GM18519 (cell line): ENCODE data around the gene ACKR1.

Source experiments
- ATAC-seq: cut with Tn5 transposase; IDR thresholded peaks from one replicate; pipeline ENCODE4 v1.9.1; 2021; ENCODE audit warnings: mild to moderate bottlenecking, moderate library complexity; ENCODE audit not compliant: unreplicated experiment, low FRiP score

The ACKR1 gene

DNA sequence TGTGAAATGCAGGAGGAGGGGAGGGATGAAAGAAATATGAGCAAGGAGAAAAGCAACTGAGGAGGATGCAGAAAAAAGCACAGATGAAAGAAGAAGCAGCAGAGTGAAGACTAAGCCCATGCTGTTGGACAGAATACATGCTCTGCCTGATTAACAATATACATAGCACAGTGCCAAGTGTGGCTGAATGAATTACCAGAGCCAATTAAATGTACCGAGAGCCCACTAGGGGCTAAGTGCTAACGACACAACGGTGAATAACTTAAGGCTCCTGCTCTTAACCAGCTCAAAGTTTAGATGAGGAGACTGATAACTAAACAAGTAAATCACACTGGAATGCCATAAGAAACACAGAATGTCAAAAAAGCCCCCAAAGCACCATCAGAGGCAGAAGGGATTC lies 17.6 kb upstream of the ACKR1 start:
- no peak for ATAC-seq

DNA sequence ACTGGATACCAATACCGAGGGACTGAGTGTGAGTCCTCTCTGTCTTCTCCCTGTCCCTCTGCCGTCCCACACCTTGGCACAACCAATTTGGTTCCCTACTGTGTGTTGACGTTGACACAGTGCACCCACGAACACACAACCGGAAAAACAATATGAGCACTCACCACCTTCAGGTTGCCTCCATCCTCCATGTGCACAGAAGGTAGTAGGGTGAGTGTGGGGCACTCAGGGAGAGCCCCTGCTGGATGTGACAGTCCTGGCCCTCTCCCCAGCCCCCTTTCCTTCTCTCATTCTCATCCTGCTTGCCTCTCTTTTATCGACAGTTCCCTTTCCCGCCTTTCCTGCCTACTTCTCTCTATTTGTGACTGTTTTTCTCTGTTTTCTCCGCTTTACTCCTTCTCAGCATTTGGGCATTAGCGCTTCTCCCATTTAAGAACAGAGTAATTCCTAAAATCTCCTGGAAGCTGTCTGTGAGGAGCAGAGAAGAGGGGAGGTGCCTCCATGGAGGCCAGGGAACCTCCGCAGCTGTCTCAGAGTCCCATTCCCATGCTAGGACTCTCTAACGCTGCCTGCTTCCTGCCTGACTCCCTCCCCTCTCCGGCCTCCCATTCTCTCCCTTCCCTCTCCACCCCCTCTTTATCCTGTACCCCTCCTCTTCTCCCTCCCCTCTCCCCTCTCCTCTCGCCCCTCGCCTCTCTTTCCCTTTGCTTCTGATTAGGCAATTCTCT lies 16.9 kb upstream of the ACKR1 start:
- no peak for ATAC-seq

DNA sequence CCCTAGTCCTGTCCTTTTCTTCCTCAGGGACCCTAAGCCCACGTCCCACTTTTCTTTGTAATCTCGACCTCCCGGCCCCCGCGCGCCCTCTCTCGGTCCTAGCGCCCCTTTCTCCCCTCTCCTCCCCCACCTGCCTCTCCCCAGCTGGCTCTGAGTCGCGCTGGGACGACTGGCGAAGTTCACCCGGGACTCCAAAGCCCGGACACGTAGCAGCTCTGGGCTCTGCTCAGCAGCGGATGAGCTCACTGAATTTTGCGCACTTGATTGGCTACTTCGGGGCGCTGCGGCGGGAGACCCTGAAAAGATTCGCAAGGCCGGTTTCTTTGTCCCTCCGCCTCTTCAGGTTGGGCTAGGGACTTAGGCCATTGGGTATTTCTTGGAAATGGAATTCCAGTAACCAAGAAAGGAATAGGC lies 16.3 kb upstream of the ACKR1 start:
- peak; percentile 96 for ATAC-seq

DNA sequence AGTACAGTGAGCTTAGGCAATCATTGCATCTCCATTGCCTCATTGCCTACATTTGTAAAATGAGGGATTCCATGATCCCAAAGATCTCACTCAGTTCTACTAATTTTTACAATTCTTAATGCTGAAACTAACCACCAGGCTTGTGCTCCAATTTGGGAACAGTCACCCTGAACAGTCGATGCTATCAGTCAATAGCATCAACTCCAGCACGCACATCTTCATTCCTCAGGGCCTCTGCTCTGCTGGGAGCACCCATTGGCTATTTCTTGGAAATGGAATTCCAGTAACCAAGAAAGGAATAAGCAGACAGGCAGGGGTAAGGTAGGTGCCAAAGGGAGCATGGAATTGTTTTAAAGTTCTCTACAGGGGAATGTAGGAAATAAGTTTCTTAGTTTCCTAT lies 14.2 kb upstream of the ACKR1 start:
- ATAC-seq: no peak

DNA sequence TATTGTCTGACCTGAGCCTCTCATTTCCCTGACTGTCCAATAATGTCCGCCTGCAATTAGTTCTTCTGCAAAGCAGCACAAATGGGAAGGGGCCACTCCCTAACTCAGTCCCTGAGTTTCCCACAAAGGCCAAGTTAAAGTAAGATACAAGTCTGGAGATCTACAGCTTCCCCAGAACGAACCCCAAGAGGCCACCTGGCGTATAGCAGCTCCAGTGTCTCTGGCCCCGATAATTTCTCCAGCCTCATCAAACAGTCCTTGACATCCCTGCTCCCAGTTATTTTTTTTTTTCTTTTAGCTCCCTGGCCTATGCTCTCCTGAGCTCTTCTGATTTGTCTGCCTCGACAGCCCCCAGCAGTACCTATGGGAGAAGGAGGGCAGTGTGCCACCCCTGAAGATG lies 8.1 kb upstream of the ACKR1 start:
- ATAC-seq: no peak

DNA sequence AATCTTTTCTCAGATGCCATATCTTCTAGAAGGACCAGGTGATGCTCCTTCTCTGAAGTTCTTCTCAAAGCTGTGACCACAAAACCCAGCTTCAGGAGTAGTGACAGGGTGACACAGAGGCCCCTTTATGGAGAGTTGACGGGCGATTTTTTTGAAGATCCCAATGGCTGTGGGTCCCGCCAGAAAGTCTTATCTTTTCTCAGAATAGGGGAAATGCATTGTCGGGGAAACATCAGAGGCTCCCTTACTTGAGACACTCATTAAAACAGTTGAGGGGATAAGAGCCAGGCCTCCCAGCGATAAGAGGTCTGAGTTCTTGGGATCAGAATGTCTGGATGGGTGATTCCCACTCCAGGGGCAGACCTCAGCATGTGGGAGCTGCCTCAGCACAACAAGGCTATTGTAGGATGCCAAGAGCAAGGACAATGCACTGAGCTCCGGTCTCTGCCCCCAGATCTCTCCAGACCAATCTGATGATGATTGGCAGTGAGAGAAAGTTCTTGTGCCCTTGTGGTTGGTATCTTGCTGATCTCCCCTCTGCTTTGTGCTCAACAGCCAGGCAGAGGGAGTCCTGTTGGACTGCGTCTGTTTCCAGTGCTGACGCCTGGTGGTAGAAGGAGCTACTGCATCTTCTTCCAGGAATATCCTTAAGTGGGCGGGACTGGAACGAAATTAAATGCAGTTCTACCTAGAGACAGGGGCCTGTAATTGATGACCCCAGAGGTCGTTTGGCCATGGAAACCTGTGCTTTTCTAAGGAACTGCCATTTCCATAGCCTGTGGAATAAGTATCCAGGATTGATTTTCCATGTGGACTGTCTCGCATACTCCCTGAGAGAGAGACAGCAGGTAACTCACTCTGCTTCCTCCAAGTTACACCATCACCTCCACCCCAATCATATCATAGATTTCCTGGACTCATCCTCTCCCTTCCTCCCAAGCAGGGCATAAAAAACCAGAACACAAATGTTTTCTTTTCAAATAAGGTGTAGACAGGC lies 6.8 kb upstream of the ACKR1 start:
- no peak for ATAC-seq

DNA sequence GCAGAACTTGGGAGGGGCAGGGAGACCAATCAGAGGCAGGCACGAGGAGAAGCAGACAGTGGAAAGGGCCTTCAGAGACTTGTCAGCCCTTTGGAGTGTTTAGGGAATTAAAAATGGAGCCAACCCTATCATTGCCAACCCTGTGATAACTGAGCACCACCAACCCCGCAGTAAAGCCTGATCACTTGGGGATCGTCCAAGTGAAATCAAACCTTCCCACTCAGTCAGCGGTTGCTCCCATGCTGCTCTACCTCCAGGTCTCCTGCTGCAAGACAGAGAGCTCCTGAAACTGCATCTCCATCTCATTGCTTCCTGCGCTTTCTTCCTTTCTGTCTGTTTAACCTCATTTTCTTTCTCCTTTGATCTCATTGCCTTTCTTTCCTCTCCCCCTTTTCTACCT lies 4.8 kb upstream of the ACKR1 start:
- ATAC-seq: no peak

DNA sequence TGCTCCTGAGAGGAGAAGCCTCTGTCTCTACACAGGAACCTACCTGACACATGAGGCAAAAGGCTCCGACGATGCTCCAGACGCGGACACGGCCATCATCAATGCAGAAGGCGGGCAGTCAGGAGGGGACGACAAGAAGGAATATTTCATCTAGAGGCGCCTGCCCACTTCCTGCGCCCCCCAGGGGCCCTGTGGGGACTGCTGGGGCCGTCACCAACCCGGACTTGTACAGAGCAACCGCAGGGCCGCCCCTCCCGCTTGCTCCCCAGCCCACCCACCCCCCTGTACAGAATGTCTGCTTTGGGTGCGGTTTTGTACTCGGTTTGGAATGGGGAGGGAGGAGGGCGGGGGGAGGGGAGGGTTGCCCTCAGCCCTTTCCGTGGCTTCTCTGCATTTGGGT lies 3.9 kb upstream of the ACKR1 start:
- no peak for ATAC-seq

DNA sequence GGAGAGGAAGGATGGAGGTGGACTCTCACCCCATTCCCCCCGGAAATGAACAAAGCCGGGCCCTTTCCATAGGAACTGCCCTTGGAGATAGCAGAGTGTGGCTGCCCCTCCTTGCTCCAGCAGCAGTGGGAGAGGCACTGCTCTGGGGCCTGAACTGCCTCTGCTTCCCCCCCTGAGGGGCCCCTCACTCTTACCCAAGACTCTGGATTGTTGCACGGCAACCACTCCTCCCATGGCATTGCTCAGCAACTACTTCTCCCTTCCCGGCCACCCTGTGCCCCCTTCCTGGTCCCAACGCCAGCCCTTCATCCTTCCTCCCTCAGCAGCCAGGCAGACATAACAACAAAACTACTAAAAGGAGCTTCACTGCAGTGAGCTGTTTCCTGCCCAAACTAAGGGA lies 3.0 kb upstream of the ACKR1 start:
- no peak for ATAC-seq

DNA sequence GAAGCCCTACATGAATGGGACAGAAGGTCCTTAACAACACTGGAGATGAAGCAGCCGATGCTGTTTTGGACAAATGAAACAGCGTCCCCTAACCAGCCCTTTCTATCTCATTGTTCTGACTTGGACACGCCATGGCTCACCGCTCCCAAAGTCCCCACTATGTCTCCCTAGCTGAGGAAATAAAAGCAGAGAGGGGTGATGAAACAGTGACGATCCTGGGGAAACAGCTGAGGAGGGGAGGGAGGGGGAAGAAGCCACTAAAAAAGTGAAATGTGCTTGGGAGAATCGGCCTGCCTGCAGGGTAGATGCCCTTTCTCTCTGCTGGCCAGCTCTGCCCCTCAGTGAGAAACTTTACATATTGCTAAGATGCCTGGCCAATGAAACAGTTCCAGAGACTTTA lies 1.1 kb upstream of the ACKR1 start:
- no peak for ATAC-seq

DNA sequence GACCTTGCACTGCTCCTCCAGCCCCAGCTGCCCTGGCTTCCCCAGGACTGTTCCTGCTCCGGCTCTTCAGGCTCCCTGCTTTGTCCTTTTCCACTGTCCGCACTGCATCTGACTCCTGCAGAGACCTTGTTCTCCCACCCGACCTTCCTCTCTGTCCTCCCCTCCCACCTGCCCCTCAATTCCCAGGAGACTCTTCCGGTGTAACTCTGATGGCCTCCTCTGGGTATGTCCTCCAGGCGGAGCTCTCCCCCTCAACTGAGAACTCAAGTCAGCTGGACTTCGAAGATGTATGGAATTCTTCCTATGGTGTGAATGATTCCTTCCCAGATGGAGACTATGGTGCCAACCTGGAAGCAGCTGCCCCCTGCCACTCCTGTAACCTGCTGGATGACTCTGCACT lies 550 bp downstream of the ACKR1 start:
- ATAC-seq: no peak

DNA sequence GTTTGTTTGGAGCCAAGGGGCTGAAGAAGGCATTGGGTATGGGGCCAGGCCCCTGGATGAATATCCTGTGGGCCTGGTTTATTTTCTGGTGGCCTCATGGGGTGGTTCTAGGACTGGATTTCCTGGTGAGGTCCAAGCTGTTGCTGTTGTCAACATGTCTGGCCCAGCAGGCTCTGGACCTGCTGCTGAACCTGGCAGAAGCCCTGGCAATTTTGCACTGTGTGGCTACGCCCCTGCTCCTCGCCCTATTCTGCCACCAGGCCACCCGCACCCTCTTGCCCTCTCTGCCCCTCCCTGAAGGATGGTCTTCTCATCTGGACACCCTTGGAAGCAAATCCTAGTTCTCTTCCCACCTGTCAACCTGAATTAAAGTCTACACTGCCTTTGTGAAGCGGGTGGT lies 1.4 kb downstream of the ACKR1 start:
- no peak for ATAC-seq

DNA sequence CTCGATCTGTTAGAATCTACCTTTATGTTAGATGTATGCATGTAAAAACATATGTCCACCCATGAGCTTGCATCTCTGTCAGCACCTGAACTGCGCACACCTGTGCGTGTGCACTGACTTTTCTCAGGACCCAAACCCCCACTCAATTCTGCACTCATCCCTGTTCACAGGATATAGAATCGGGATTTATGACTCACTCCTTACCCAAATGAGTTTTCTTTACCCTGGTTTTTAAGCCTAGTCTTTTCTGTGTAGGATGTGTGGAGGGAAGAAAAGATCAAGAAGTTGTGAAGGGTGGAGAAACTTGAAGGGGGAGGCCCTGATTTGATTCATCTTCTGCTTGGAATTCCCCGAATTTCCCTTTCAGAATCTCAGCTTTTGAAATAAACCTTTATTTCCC lies 2.4 kb downstream of the ACKR1 start:
- no peak for ATAC-seq

DNA sequence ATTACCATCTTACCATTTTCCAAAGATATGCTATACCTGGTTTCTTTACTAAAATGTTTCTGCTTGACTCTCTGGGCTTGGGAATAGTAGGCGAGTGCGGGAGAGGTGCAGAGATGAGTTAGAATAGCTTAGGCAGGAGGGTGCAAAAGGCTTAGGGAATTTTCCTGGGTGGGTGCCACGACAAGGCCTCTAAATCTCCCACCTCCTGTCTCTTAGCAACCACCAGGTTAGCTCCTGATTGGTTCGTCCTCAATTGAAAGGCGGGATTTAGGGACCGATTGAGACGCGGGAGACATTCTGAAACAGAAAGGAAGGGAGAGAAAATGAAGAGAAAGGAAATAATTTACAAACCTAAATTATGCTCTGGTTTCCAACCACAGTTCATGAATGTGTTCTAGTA lies 3.1 kb downstream of the ACKR1 start:
- no peak for ATAC-seq

DNA sequence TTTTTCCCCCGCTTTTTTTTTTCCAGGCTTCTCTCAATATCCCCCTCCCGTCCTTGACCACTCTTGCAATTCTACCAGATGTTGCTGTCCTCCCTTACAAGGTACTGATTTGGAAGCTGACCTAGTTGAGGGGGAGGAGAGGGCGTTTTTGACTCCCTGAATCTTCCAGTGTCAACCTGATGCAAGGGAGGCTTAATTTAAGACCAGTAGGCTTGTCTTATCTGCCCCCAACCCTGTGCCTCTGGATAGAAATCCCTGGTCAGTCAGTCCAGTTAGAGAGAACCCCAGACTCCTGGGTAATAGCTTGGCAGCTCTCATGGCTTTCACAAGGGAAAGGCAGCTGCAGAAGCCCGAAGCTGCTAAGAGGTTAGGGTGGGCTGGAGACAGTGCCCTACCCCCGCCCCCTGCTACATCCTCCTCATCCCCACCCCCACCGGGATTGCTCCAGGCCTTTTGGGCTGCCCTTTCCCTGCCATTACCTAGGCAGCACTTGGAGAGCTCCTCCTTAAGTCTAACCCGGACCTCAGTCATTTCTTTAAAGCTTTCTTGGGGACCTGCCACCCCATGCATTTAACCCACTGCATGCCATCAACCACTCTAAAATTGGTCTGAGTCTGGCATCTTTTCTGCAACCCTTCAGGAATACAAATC lies 3.6 kb downstream of the ACKR1 start:
- no peak for ATAC-seq

DNA sequence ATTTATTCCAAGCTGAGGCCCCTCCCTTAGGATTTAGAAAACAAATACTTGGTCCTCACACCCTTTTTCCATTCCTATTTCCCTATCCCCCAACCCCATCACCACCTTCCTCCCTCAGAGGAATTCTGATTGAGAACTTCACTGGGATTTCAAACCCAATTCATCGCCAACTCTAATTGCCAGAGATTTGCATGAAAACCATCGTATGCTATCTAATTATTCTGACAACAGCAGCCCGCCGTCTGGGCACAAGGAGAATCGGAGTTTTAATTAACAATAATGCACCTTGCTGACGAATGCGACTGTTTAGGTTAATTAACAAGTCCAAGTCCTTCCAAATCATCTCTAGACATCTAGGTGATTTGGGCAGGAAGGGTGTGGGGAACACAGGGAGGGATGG lies 4.4 kb downstream of the ACKR1 start:
- no peak for ATAC-seq

DNA sequence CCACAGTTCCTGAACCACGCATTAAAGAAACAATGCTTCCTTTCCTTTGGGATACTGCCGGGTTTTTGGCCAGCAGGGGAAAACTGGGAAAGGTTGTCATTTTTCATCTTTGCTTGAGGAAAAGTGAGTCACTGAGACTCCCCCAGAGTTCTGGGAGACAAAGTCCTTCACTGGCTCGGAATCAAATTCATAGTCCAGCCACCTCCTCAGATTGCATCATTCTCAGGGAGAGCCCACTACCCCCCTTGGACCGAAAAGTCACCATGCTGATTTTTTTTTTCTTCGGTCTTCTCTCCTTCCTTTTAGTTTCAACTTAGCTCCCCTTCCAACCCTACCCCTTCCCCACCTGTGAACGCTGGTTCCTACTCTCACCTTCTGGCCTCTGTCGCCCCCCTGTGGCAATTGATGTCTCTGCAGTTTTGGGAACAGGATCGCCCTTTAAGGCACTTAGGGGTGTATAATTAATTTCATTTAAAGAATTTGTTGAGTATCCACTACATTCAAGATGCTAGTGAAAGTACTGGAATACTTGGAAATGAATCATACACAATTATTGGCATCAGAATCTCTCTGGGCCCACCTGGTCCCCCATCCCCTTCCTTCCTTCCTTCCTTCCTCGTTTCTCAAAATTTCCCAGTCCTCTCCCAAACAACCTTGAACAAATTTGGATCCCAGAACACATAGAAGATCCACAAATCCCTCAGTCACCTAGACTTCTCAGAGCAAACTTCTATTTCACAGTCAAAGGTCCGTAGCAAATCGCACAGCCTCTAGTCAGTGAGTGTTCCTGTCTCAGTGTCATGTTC lies 6.9 kb downstream of the ACKR1 start:
- no peak for ATAC-seq

DNA sequence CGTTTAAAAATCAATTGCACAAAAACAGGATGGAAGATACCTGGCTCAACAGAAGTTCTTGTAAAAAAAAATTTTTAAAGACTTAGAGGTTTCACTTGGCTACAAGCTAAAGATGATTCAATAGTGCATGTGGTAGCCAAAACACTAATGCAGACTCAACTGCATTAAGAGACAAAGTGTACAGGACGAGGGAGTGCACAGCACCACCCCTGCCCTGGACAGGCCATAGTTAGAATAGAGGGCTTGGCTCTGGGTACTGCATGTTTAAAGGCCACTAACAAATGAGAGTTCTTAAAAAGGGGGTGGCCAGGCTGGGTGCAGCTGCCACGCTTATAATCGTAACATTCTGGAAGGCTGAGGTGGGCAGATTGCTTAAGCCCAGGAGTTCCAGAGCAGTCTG lies 7.9 kb downstream of the ACKR1 start:
- no peak for ATAC-seq

DNA sequence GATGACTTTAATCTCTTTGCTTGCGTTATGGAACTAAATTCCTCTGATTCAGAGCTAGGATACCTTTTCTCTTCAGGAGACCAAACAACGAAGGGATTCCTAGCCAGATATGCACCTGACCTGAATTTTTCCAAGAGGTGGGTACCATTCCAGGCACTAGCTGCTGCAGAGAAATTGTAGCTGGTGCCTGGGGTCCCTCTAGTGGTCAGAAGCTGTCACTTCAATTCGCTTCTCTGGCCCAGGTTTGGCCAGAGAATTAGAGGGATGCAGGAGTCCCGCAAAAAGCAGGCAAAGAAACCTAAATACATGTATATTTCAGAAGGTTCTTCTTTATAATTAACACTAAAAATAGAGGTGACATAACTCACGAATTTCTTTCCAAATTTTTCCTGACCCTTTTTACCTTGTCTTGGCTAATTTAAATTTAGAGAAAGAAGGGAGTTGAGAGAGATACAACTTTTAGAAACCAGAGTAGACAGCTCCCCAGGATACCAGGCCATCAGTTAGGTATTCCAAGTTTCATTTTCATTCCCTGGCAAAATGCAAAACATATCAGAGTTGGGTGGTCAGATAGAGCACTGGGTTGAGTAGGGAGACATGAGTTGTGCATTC lies 9.6 kb downstream of the ACKR1 start:
- no peak for ATAC-seq
